HG02571 (cell line): ENCODE measurements around the gene FHL2.

ENCODE experiments used
- ATAC-seq: cut with Tn5 transposase; IDR thresholded peaks from one replicate; pipeline ENCODE4 v1.9.1; 2021; ENCODE audit warnings: mild to moderate bottlenecking, moderate library complexity; ENCODE audit not compliant: unreplicated experiment

The FHL2 gene

GRCh38 chr2:105380432-105381100, 18.3 kb downstream of the FHL2 start:
- no peak for ATAC-seq

GRCh38 chr2:105379741-105380186, 19.1 kb downstream of the FHL2 start:
- no peak for ATAC-seq

- ATAC-seq, result no peak
Observed at GRCh38 chr2:105378921-105379383, 19.9 kb downstream of the FHL2 start.

GRCh38 chr2:105378276-105378840, 20.5 kb downstream of the FHL2 start:
- no peak for ATAC-seq

- no peak for ATAC-seq
Observed at GRCh38 chr2:105377871-105378270, 21.0 kb downstream of the FHL2 start.

GRCh38 chr2:105376789-105377240, 22.0 kb downstream of the FHL2 start:
- no peak for ATAC-seq

- no peak for ATAC-seq
Observed at GRCh38 chr2:105376010-105376409, 22.8 kb downstream of the FHL2 start.

- ATAC-seq, result no peak
Observed at GRCh38 chr2:105375001-105375561, 23.8 kb downstream of the FHL2 start.

GRCh38 chr2:105373895-105374401, 24.9 kb downstream of the FHL2 start:
- ATAC-seq, result peak; percentile 68

- ATAC-seq, result no peak
Observed at GRCh38 chr2:105373344-105373781, 25.5 kb downstream of the FHL2 start.

- no peak for ATAC-seq
Observed at GRCh38 chr2:105371810-105372209, 27.0 kb downstream of the FHL2 start.

GRCh38 chr2:105371156-105371555, 27.7 kb downstream of the FHL2 start:
- no peak for ATAC-seq

GRCh38 chr2:105369777-105370690, 28.8 kb downstream of the FHL2 start:
- ATAC-seq, result peak; percentile 85

- ATAC-seq, result no peak
Observed at GRCh38 chr2:105368759-105369408, 30.0 kb downstream of the FHL2 start.

- no peak for ATAC-seq
Observed at GRCh38 chr2:105365206-105365605, 33.6 kb downstream of the FHL2 start.

GRCh38 chr2:105364436-105365139, 34.3 kb downstream of the FHL2 start:
- ATAC-seq, result no peak

- ATAC-seq, result no peak
Observed at GRCh38 chr2:105362862-105363591, 35.8 kb downstream of the FHL2 start.

- no peak for ATAC-seq
Observed at GRCh38 chr2:105361102-105361889, 37.6 kb downstream of the FHL2 start.
